HepG2 (cell line): Measurements from ENCODE around the gene OR2B2. TPM values are rescaled to one million over a fixed set of nuclear protein-coding genes. Genes with fewer than 3 reads are reported as not detected.

Experiments used
- ATF2 ChIP-seq: sonication (generic); formaldehyde crosslinking; IDR thresholded peaks from 2 replicates; pipeline ENCODE4 v1.4.0; 2020; ENCODE audit warnings: missing genetic modification reagents
- HOXA7 ChIP-seq: sonication (generic); formaldehyde crosslinking; IDR thresholded peaks from 2 replicates; pipeline ENCODE4 v1.8.1; 2022; ENCODE audit warnings: mild to moderate bottlenecking, missing genetic modification reagents, moderate library complexity
- KIAA2018 ChIP-seq: sonication (generic); formaldehyde crosslinking; IDR thresholded peaks from 2 replicates; pipeline ENCODE4 v1.5.0; 2020; ENCODE audit warnings: mild to moderate bottlenecking, missing genetic modification reagents, borderline replicate concordance
- STAT5B ChIP-seq: sonication (generic); formaldehyde crosslinking; IDR thresholded peaks from 2 replicates; pipeline ENCODE4 v1.4.0; 2020; ENCODE audit warnings: missing genetic modification reagents
- TRAFD1 ChIP-seq: sonication (generic); formaldehyde crosslinking; IDR thresholded peaks from 2 replicates; pipeline ENCODE4 v1.5.1; 2020; ENCODE audit warnings: missing genetic modification reagents, mild to moderate bottlenecking, borderline replicate concordance
- TSC22D2 ChIP-seq: sonication (generic); formaldehyde crosslinking; IDR thresholded peaks from 2 replicates; pipeline ENCODE4 v1.5.1; 2020; ENCODE audit warnings: missing genetic modification reagents, mild to moderate bottlenecking, borderline replicate concordance
- ZNF30 ChIP-seq: sonication (generic); formaldehyde crosslinking; IDR thresholded peaks from 2 replicates; pipeline ENCODE4 v1.5.0; 2020; ENCODE audit warnings: mild to moderate bottlenecking, missing genetic modification reagents
- ZNF432 ChIP-seq: sonication (generic); formaldehyde crosslinking; IDR thresholded peaks from 2 replicates; pipeline ENCODE4 v1.5.0; 2020; ENCODE audit warnings: missing genetic modification reagents, mild to moderate bottlenecking, borderline replicate concordance
- polyA plus RNA-seq, 8 experiments: library from polyadenylated mRNA; depleted of rRNA in 3 of 8; stranded (reverse) in 7 of 8; unstranded in 1 of 8; fragments of >200 nt; fragmentation: Illumina TruSeq in 4 of 8; extraction: Trizol in 4 of 8; gene quantifications; 2 replicates each; pipeline versions ENCODE4 v1.2.1 to v1.2.3, GENCODE V29; 2011 to 2016; ENCODE audit warnings: low read depth in 4 of 8, missing spikeins in 1 of 8, mixed read lengths in 1 of 8; ENCODE audit not compliant: insufficient read depth in 1 of 8
- total RNA-seq, 5 experiments: library from RNA; depleted of rRNA; stranded (reverse); fragments of >200 nt; fragmentation: Illumina TruSeq; extraction: Trizol; gene quantifications; 2 replicates each; pipeline ENCODE4 v1.2.3, GENCODE V29; 2016; ENCODE audit warnings: low read depth in 1 of 5
- TF ChIP-seq, protein P1 (sequence below): sonication (generic); IDR thresholded peaks from 2 replicates; pipeline ENCODE4 v1.6.1; 2016; ENCODE audit warnings: low read depth, borderline replicate concordance
- TF ChIP-seq, protein P2 (sequence below): sonication (generic); formaldehyde crosslinking; conservative IDR thresholded peaks from 2 replicates; pipeline ENCODE4 v1.8.0; 2022; ENCODE audit warnings: low read depth, missing genetic modification reagents
- TF ChIP-seq, protein P3 (sequence below): conservative IDR thresholded peaks from 2 replicates; pipeline ENCODE4 v1.6.1; 2018; ENCODE audit warnings: missing genetic modification reagents

The OR2B2 gene
- total and polyA plus RNA-seq, 2 of the 13 experiments (the other 11 are each of a cell fraction or from before 2014, with no cell fraction given) = not detected

DNA sequence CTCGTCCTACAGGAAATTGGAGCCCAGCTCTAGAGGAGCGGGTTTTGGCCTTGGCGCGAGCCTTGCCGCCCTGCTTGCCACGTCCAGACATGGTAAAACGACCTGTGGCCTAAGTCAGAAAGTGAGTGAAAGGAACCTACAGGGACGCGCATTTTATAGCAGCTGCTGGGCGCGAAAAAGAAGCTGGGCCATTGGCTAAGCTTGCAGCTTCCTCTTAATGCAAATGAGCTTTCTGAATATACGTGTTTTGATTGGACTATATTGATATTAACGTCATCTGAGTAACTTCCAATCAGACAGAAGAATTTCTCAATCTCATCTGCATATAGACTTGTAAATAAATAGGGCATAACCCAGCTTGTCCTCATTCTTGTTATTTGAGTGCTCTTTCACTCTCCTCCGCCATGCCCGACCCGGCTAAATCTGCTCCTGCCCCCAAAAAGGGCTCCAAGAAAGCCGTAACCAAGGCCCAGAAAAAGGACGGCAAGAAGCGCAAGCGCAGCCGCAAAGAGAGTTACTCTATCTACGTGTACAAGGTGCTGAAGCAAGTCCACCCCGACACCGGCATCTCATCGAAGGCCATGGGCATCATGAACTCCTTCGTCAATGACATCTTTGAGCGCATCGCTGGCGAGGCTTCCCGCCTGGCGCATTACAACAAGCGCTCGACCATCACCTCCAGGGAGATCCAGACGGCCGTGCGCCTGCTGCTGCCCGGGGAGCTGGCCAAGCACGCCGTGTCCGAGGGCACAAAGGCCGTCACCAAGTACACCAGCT is 18.9 kb downstream of the OR2B2 start (continued):
- TF ChIP-seq, protein P1, sequence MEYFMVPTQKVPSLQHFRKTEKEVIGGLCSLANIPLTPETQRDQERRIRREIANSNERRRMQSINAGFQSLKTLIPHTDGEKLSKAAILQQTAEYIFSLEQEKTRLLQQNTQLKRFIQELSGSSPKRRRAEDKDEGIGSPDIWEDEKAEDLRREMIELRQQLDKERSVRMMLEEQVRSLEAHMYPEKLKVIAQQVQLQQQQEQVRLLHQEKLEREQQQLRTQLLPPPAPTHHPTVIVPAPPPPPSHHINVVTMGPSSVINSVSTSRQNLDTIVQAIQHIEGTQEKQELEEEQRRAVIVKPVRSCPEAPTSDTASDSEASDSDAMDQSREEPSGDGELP = no peak
- TF ChIP-seq, protein P2, sequence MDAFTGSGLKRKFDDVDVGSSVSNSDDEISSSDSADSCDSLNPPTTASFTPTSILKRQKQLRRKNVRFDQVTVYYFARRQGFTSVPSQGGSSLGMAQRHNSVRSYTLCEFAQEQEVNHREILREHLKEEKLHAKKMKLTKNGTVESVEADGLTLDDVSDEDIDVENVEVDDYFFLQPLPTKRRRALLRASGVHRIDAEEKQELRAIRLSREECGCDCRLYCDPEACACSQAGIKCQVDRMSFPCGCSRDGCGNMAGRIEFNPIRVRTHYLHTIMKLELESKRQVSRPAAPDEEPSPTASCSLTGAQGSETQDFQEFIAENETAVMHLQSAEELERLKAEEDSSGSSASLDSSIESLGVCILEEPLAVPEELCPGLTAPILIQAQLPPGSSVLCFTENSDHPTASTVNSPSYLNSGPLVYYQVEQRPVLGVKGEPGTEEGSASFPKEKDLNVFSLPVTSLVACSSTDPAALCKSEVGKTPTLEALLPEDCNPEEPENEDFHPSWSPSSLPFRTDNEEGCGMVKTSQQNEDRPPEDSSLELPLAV (CRISPR knock-in tag) = no peak
- TF ChIP-seq ZNF30 (0 out of 2 replicates have a peak, but pooled peaks have one; percentile 68), STAT5B (CRISPR knock-in tag) (peak; percentile 57; the same call in 1 of the 2 replicates), ZNF432 (0 out of 2 replicates have a peak, but pooled peaks have one; percentile 89), TRAFD1 (CRISPR knock-in tag) (no peak), KIAA2018 (CRISPR knock-in tag) (no peak; the same call in 1 of the 2 replicates), ATF2 (peak; percentile 92), HOXA7 (CRISPR knock-in tag) (no peak), TSC22D2 (CRISPR knock-in tag) (peak; percentile 41; the same call in 1 of the 2 replicates)
- TF ChIP-seq, protein P3, sequence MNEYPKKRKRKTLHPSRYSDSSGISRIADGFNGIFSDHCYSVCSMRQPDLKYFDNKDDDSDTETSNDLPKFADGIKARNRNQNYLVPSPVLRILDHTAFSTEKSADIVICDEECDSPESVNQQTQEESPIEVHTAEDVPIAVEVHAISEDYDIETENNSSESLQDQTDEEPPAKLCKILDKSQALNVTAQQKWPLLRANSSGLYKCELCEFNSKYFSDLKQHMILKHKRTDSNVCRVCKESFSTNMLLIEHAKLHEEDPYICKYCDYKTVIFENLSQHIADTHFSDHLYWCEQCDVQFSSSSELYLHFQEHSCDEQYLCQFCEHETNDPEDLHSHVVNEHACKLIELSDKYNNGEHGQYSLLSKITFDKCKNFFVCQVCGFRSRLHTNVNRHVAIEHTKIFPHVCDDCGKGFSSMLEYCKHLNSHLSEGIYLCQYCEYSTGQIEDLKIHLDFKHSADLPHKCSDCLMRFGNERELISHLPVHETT (CRISPR knock-in tag) = peak; percentile 56; the same call in 1 of the 2 replicates
